Fibroblast of pulmonary artery (primary cell): ENCODE results near the gene DENND11.

Experiments
- DNase-seq: peaks from one replicate; pipeline ENCODE4 v3.0.0-alpha.2; 2010; ENCODE audit warnings: low read depth
- H3K4me3 ChIP-seq: replicated peaks from 2 replicates; pipeline ENCODE4 v1.5.1; 2011; ENCODE audit warnings: low read depth, mild to moderate bottlenecking, control low read depth, low read length, moderate library complexity
- CTCF ChIP-seq: IDR thresholded peaks from 2 replicates; pipeline ENCODE4 v1.5.1; 2011; ENCODE audit warnings: mild to moderate bottlenecking, control low read depth, low read length, inconsistent platforms; ENCODE audit errors: missing control alignments

DENND11 gene

DNA sequence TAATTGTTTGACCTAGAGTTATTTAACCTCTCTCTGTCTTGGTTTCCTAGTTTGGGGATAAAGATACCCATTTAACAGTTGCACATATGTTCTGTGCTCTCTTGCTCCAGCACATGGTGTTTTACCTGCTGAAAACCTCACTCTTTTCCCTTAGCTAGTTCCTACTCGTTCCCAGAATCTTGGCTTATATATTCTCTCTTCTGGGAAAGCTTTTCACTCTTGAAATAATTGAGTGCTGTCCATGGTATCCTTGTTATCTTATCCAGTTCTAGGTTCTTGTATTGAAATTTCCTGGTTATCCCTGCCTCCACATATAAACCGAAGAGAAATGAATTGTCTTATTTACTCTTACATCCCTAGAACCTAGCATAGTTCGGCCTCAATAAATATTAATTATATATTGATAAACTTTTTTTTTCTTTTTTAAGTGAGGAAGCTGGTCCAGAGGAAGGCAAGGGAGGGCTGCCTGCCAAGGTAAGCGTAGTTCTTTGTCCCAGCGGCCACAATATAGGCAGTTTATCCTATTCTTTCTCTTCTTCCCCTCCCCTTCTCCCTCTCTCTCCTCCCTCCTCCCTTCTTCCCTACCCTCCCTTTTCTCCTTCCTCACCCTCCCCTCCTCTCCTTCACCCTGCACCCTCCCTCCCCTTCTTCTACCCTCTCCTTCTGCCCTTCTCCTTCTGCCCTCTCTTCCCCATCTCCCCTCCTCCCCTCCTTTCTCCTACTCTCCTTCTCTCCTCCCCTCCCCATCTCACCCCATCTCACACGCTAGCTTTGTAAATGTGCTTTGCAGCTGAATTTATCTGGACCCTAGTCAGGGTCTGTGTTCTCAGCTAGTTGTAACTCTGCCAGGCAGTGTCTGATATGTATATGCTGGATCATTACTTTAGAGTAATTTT is 14.1 kb upstream of the DENND11 start:
- H3K4me3 ChIP-seq: no peak overlapping the region
- TF ChIP-seq CTCF: no peak
- no peak for DNase-seq

DNA sequence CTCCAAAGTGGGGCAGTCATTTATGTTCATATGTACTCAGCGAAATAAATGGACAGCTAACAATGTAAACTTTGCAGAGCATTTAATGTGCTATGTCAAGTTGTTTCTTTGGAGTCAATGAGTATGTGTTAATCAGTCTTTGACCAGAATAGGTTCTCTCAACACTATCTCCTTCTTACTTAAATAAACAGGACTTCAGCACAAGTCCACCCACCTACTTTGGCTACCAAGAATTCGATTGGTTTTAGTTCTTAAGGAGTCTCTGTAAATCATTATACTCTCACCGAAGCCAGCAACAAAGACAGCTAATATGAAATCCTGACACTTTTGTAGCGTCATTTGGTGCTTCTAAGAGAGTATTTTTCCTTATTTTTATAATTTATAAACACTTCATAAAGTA is 13.1 kb upstream of the DENND11 start:
- no peak for TF ChIP-seq CTCF
- DNase-seq: no peak
- H3K4me3 ChIP-seq: no peak overlapping the region

DNA sequence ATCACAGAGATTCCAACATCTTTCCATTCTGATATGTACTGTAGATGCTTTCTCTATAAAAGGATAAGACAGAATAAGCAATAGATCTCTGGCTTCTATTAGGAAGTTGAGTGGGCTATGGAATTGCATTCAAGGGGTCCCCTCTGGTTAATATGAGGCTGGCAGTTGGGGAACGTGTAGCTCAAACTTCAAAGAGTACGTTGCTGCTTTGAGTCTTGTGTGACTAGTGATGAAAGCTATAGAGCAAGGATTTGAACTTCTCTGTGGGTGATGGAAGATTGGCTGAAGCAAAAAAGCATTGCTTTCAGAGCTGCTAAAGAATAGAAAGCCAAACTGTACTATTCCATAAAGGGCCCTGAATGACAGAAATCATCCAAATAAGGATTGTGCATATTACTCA is 12.6 kb upstream of the DENND11 start:
- H3K4me3 ChIP-seq: no peak overlapping the region
- TF ChIP-seq CTCF: no peak
- DNase-seq: no peak

- DNase-seq: no peak
- TF ChIP-seq CTCF: no peak
- no peak overlapping the region for H3K4me3 ChIP-seq
These were observed 11.9 kb upstream of the DENND11 start for GRCh38 chr7:141713890-141714289.

DNA sequence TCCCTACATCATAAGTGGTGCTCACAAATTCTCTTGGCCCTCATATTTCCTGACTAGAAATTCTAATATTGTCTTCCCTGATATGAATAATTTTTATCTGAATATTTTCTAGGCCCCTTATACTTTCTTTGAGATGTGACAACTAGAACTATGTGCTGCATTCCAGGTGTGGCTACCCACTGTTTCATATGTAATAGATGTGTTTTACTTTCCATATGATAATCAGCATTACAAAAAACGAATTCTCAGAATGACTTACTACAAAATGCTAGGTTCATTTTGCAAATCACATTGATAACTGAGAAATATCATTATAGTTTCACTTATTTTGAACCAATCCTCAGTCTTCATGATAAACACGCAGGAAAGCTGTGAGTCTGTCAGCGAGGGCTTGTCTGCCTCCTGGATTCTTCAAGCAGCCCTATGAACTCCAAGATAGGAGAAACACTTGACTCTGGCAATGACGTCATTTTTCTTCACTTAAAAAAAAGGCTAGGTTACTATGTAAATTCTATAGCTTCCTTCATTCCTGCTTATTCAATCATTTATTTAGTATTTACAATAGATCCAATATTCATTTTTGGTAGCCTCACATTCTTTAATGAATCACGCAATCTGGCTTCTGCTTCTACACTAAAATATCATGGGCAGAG is 10.8 kb upstream of the DENND11 start:
- DNase-seq: no peak
- TF ChIP-seq CTCF: no peak
- H3K4me3 ChIP-seq: no peak overlapping the region

GRCh38 chr7:141710301-141710700 is 8.3 kb upstream of the DENND11 start:
- no peak for DNase-seq
- H3K4me3 ChIP-seq: no peak overlapping the region
- TF ChIP-seq CTCF: no peak
